ENCODE results near the gene ST6GAL2. TPM values are rescaled to one million over a fixed set of nuclear protein-coding genes. Genes with fewer than 3 reads are reported as not detected.

ST6GAL2 gene
- total RNA-seq, 1 donor from 2014 or later = 2.5 TPM

- DNase-seq (no peak), ATAC-seq (no peak)
- Histone ChIP-seq H3K4me3 (no peak overlapping the region), H3K4me1 (no peaks in the 10 kb centered on the region), H3K27me3 (no peaks in the 10 kb centered on the region), H3K27ac (no peak overlapping the region), H3K9me3 (no peaks in the 10 kb centered on the region), H3K36me3 (no peaks in the 10 kb centered on the region)
- intact Hi-C loops (cut with DNase I) = no loop called here
- no peak for TF ChIP-seq CTCF (IDR thresholded peaks at IDR 0.05)
These were observed 18.3 kb upstream of the ST6GAL2 start for GRCh38 chr2:106904242-106904641.

GRCh38 chr2:106899786-106900530 lies 14.0 kb upstream of the ST6GAL2 start:
- Histone ChIP-seq H3K36me3 (no peaks in the 10 kb centered on the region), H3K9me3 (no peaks in the 10 kb centered on the region), H3K4me1 (no peaks in the 10 kb centered on the region), H3K27ac (no peak overlapping the region), H3K27me3 (no peaks in the 10 kb centered on the region), H3K4me3 (no peak overlapping the region)
- ATAC-seq (no peak), DNase-seq (no peak)
- TF ChIP-seq CTCF (IDR thresholded peaks at IDR 0.05) = no peak
- intact Hi-C loops (cut with DNase I) = no loop called here

GRCh38 chr2:106894545-106894944 lies 8.6 kb upstream of the ST6GAL2 start:
- no peak overlapping the region for H3K27ac ChIP-seq
- H3K4me3 ChIP-seq = no peak overlapping the region
- H3K9me3 ChIP-seq = no peaks in the 10 kb centered on the region
- no peaks in the 10 kb centered on the region for H3K4me1 ChIP-seq
- no peaks in the 10 kb centered on the region for H3K27me3 ChIP-seq
- intact Hi-C loops (cut with DNase I) = no loop called here
- no peak for TF ChIP-seq CTCF (IDR thresholded peaks at IDR 0.05)
- ATAC-seq = no peak
- no peaks in the 10 kb centered on the region for H3K36me3 ChIP-seq
- no peak for DNase-seq

- no peak for TF ChIP-seq CTCF (IDR thresholded peaks at IDR 0.05)
- H3K27ac ChIP-seq = no peak overlapping the region
- no peak overlapping the region for H3K4me3 ChIP-seq
- DNase-seq (no peak), ATAC-seq (no peak)
- intact Hi-C loops (cut with DNase I) = no loop called here
- no peaks in the 10 kb centered on the region for H3K9me3 ChIP-seq
- no peaks in the 10 kb centered on the region for H3K36me3 ChIP-seq
- peaks cover 11% of the 10 kb centered on the region for H3K27me3 ChIP-seq
- peaks cover 5% of the 10 kb centered on the region for H3K4me1 ChIP-seq
These were observed 6.1 kb upstream of the ST6GAL2 start for GRCh38 chr2:106892048-106892447.

- H3K9me3 ChIP-seq = no peaks in the 10 kb centered on the region
- no peak overlapping the region for H3K4me3 ChIP-seq
- TF ChIP-seq CTCF (IDR thresholded peaks at IDR 0.05) = no peak
- H3K27ac ChIP-seq = no peak overlapping the region
- intact Hi-C loops (cut with DNase I) = no loop called here
- H3K4me1 ChIP-seq = peaks cover 7% of the 10 kb centered on the region
- no peak for DNase-seq
- ATAC-seq = no peak
- peaks cover 23% of the 10 kb centered on the region for H3K27me3 ChIP-seq
- no peaks in the 10 kb centered on the region for H3K36me3 ChIP-seq
These were observed 4.6 kb upstream of the ST6GAL2 start for GRCh38 chr2:106890606-106891005.

Measured in upper lobe of right lung (tissue), 1 donor.